Measurements from ENCODE around the gene SYCP1. TPM values are rescaled to one million over a fixed set of nuclear protein-coding genes. Genes with fewer than 3 reads are reported as not detected.
"Not testable (repeated sequence)": the region's sequence is repeated elsewhere in the genome, so short reads cannot be mapped to it uniquely, and the experiment has no call there.

The SYCP1 gene
- not detected for total RNA-seq

GRCh38 chr1:114854693-114855320 lies at the start of gene SYCP1:
TSS of gene SYCP1 (plus strand) at chr1:114854863. CDS start at chr1:114855465, 602 bp downstream.
- 27 to 35% methylated on average over 9 to 30 of the region's 40 CpGs for WGBS, 2 donors
- peak within 1 kb of the TSS in 1 of 4 donors; percentile 19 for H3K4me3 ChIP-seq
- peaks cover 0 to 8% (median 0%) of the 10 kb centered on the region in 3 donors for H3K4me1 ChIP-seq
- TF ChIP-seq POLR2A (IDR thresholded peaks at IDR 0.05): no peak
- no peak for TF ChIP-seq CTCF (IDR thresholded peaks at IDR 0.05)
- H3K36me3 ChIP-seq: no peaks in the 10 kb centered on the region
- H3K27me3 ChIP-seq: peaks cover 0 to 68% (median 2%) of the 10 kb centered on the region in 4 donors
- H3K9me3 ChIP-seq: no peaks in the 10 kb centered on the region
- H3K27ac ChIP-seq: no peak within 1 kb of the TSS
- intact Hi-C loops (cut with DNase I): no loop called here
- no peak for DNase-seq

- DNase-seq: no peak
- Histone ChIP-seq H3K27ac (no peak overlapping the region), H3K4me1 (no peaks in the 10 kb centered on the region), H3K9me3 (no peaks in the 10 kb centered on the region), H3K36me3 (no peaks in the 10 kb centered on the region), H3K27me3 (peaks cover 0 to 6% (median 0%) of the 10 kb centered on the region in 4 donors), H3K4me3 (no peak overlapping the region)
- TF ChIP-seq POLR2A (IDR thresholded peaks at IDR 0.05): no peak
- no peak for TF ChIP-seq CTCF (IDR thresholded peaks at IDR 0.05)
- intact Hi-C loops (cut with DNase I): no loop called here
- WGBS, 2 donors: 65 to 72% methylated on average over 3 of the region's 3 CpGs
Observed at GRCh38 chr1:114819869-114820268, 34.8 kb upstream of the SYCP1 start.

GRCh38 chr1:114820392-114820791 lies 34.3 kb upstream of the SYCP1 start:
- TF ChIP-seq CTCF (IDR thresholded peaks at IDR 0.05) (no peak), POLR2A (IDR thresholded peaks at IDR 0.05) (no peak)
- Histone ChIP-seq H3K4me1 (no peaks in the 10 kb centered on the region), H3K36me3 (no peaks in the 10 kb centered on the region), H3K9me3 (no peaks in the 10 kb centered on the region), H3K27me3 (peaks cover 0 to 6% (median 0%) of the 10 kb centered on the region in 4 donors), H3K27ac (no peak overlapping the region), H3K4me3 (no peak overlapping the region)
- WGBS, 2 donors: 81 to 83% methylated on average over 2 of the region's 2 CpGs
- DNase-seq: no peak
- intact Hi-C loops (cut with DNase I): no loop called here

- TF ChIP-seq CTCF (IDR thresholded peaks at IDR 0.05) (no peak), POLR2A (IDR thresholded peaks at IDR 0.05) (no peak)
- H3K36me3 ChIP-seq: no peaks in the 10 kb centered on the region
- intact Hi-C loops (cut with DNase I): no loop called here
- H3K9me3 ChIP-seq: no peaks in the 10 kb centered on the region
- H3K4me1 ChIP-seq: no peaks in the 10 kb centered on the region
- no peak for DNase-seq
- no peak overlapping the region for H3K4me3 ChIP-seq
- H3K27ac ChIP-seq: no peak overlapping the region
- peaks cover 0 to 6% (median 0%) of the 10 kb centered on the region in 4 donors for H3K27me3 ChIP-seq
Observed at GRCh38 chr1:114821978-114822377, 32.7 kb upstream of the SYCP1 start.

- Histone ChIP-seq H3K9me3 (no peaks in the 10 kb centered on the region), H3K27me3 (no peaks in the 10 kb centered on the region), H3K4me1 (no peaks in the 10 kb centered on the region), H3K36me3 (no peaks in the 10 kb centered on the region), H3K27ac (no peak overlapping the region), H3K4me3 (no peak overlapping the region)
- 39 to 60% methylated on average over 5 of the region's 5 CpGs for WGBS, 2 donors
- intact Hi-C loops (cut with DNase I): no loop called here
- TF ChIP-seq CTCF (IDR thresholded peaks at IDR 0.05): no peak
- no peak for TF ChIP-seq POLR2A (IDR thresholded peaks at IDR 0.05)
- DNase-seq: no peak
Observed at GRCh38 chr1:114828251-114828650, 26.4 kb upstream of the SYCP1 start.

- H3K36me3 ChIP-seq; H3K4me3 ChIP-seq; H3K4me1 ChIP-seq; H3K27ac ChIP-seq; H3K27me3 ChIP-seq; DNase-seq; intact Hi-C loops (cut with DNase I); H3K9me3 ChIP-seq: not testable (repeated sequence)
- WGBS, 2 donors: 52 to 68% methylated on average over 1 of the region's 1 CpG
Observed at GRCh38 chr1:114830075-114830474, 24.6 kb upstream of the SYCP1 start.

Measured in esophagus squamous epithelium (tissue), 5 donors.